Measurements from ENCODE around the gene CALML6.

CALML6 gene

GRCh38 chr1:1911350-1912041, 3.6 kb upstream of the CALML6 start:
- no peak for DNase-seq (ENCODE audit: low spot score)

DNA sequence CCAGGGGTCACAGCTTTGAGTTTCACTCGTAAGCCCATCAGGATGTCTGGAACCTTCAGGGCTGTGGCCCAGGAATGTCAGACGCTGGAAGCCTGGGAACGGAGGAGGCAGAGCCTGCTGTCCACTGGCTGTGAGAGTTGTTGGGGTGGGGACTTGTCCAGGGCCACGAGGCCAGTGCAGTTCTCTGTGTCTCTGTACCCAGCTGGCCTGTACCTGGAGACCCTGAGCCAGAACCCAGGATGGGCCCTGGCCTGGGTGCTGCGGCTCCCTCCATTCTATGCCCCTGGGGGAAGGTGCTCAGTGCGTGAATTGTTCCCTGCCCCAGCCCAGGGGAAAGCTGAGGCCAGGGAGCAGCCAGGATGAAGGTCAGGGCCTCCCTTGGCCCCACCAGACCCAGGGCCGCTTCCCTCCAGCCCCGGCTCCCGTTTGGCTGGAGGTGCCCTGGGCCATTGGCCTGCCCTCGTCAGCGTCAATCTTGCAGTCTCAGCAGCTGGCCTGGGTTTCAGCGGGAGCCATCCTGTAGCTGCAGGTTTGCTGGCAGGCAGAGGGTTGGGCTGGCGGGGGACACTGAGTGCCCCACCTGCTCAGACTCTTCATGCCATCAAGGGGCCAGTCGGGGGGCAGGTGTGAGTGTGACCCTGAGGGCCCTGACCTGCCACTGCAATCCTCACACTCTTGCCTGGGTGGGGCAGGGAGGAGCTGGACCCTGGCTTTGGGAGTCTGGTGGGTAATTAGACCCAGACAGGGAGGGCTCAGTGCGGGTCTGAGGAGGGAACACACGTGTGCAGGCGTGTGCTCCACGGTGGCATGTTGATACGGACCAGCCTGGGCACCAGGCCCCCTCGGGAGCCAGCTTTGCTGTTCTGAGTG, 724 bp upstream of the CALML6 start:
- DNase-seq (ENCODE audit: low spot score): no peak

DNA sequence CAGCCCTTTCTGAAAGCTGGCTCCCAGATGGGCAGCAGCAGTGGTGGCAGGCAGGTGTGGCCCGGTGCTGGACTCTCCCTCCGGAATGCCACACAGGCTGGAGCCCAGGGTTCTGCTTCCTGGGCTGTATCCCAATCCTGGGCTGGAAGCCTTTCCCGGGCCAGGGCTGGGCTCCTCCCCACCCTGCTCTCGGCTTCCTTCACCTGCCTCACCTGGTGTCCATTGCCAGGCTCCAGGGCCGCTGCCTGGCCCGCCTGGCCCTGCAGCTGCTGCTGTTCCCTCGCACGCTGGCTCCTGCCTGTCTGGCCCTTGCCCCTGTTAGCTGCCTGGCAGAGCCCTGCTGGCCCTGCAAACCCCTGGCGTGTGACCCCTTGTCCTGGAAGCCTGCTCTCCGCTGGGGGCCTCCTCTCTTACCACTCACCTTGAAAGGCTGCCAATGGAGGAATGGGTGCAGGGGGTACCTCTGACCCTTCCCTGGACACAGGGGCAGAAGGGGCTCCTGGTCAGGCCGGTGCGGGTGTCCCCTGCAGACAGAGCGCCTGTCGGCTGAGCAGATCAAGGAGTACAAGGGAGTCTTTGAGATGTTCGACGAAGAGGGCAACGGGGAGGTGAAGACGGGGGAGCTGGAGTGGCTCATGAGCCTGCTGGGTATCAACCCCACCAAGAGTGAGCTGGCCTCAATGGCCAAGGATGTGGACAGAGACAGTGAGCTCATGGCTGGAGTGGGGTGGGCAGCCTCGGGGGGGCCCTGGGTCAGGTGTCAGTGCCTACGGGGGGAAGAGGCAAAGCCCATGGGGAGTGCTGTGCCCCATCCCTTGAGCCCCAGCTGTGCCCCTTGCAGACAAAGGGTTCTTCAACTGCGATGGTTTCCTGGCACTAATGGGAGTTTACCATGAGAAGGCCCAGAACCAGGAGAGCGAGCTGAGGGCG, 1.1 kb downstream of the CALML6 start:
- DNase-seq (ENCODE audit: low spot score): no peak

DNA sequence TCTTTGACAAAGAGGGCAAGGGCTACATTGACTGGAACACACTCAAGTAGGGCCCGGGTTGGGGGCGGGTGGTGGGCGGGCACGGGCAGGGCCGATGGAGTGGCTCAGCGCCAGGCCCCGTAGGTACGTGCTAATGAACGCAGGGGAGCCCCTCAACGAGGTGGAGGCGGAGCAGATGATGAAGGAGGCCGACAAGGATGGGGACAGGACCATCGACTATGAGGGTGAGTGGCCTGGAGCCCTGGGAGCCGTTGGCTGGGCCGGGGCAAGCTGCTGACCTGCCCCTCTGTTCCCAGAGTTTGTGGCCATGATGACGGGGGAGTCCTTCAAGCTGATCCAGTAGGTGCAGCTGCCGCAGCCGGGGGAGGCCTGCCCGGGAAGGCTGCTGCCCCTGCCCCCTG, 1.8 kb downstream of the CALML6 start:
- no peak for DNase-seq (ENCODE audit: low spot score)

DNA sequence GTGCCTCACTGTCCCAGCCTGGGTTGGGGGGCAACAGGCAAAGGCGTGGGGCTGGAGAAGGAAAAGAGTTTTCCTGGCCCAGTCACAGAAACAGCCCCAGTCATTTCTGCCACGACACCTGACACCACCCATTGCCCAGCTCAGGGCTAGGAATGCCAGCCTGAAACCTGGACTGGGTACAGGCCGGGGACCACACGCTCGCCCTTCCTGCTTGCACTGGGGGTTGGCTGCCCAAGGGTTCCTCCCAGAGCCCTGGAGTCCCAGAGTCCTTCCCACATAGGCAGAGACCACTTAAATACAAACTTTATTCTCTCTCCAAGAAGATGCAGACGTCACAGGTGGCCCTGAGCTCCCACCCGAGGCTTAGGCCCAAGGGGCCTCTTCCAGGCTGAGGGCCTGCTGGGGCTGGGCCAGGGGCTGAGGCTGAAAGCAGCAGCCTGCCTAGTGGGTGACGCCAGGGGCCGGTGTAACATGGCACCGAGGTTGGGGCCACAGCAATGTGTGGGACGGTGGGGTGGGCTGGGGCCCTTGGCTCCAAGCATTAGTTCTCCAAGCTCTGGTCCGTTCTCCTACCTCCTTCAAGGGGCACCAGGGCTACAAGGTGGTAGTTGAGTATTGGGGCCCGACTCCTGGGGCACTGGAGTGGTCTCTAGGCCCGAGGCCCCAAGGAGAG, 2.4 kb downstream of the CALML6 start:
- DNase-seq (ENCODE audit: low spot score): no peak

DNA sequence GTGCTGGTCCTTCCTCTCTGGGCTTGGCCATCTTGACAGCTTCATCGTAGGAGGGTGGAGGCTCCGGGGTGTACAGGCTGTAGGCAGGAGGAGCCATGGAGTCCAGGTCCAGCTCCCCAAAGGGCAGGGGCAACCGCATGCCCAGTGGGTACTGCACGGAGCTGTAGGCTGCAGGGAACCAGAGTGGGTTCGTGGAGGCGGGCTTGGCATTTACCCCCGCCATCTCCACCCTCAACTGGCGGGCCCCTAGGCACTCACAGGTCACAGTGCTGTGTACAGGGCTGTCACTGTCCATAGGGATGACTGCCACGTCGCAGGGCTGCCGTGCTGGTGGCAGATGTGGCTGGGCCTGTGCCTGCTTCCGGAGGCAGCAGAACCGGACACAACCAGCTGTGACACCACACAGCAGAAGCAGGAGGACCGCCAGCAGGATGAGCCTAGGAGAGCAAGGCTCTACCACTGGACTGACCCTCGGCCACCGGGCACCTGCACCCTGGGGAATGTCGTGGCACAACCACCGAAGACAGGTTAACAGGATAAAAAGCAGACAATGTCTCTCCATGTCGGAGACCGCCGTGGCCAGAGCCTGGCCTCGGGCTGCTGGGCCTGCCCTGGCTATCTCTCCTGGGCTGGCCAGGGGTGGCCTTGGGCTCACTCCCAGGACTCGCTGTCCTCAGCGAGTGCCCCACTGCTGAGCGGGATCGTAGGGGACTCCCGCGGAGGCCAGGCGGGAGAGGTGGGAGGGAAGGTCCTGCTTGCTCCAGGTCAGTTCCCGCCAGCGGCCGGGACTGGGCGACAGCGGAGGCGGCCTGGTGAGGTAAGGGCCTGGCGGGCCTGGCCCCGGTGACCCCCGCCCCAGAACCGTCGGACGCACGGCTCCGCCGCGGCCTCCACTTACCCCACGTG, 3.2 kb downstream of the CALML6 start:
- DNase-seq (ENCODE audit: low spot score): no peak

DNA sequence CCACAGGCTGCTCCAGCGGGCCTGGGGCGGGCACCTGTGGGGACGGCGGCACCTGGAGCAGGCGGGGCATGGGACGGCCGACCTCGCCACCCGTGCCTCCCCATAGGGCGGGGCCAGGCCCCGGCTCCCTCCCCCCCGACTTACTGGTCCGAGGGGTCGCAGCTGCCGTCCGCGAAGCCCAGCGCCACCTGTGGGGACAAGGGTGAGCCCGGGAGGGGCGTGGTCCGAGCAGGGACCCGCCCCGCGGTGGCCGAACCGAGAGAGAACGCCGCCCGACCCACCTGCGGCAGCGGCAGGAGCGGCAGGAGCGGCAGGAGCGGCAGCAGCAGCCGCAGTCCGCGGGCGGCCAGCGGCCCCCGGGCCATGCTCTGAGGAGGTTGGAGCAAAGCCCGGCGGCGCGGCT, 3.8 kb downstream of the CALML6 start, which contains the start of gene TMEM52:
TMEM52 (minus strand) TSS at position 379 of the 403 bp plus-strand sequence; CDS start at position 365, 14 bp downstream.
- DNase-seq (ENCODE audit: low spot score): no peak

DNA sequence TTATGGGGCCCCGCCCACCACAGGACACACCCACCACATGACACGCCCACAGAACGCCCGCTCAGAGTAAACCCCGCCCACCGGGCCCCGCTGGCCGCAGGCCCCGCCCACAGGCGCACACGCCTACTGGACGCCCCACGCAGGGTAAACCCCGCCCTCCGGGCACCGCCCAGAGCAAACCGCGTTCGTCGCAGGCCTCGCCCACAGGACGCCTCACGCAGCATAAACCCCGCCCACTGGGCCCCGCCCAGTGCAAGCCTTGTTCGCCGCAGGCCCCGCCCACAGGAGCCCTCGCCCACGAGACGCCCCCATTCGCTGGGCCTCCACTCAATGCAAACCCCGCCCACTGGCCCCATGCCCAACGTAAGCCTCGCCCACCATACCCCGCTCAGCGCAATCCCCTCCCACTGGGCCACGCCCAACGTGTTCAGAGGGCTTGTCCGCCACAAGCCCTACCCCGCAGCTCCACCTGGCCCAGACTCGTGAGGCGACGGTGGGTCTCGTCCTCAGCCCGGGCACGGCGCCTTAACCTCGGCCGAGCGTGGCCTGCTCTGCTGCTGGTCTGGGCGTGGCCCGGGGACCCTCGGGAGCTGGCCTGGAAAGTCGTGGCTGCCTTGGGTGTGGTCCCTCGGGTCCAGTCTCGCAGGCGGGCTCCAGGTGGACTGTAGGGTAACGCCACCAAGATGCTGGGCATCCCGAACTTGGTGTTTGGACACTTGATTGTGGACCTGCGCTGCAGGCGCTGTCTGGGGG, 4.4 kb downstream of the CALML6 start:
- DNase-seq (ENCODE audit: low spot score): peak; percentile 99

DNA sequence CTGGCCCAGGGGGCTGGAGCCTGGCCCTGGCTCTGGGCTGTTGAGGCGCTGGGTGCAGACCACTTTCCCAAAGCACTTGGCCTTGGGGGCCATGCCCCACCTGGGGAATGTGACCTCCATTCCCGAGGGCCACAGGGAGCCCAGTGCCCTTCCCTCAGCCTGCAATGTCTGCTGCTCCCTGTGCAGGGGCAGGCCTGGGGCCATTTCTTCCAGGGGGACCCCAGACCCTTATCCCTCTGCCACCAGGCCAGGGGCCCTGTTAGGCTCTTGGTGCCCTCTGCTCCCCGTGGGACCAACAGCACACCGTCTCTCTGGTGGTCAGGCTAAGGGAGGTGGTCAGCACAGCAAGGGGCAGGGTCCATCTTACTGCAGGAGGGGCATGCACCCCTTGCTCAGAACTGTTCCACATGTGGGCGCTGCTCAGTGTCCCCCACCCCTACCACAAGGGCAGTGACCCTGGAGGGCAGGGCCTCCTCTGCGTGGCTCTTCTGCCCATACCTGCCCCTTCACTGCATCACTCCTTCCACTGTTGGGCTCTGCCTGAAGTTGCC, 5.1 kb downstream of the CALML6 start:
- no peak for DNase-seq (ENCODE audit: low spot score)

DNA sequence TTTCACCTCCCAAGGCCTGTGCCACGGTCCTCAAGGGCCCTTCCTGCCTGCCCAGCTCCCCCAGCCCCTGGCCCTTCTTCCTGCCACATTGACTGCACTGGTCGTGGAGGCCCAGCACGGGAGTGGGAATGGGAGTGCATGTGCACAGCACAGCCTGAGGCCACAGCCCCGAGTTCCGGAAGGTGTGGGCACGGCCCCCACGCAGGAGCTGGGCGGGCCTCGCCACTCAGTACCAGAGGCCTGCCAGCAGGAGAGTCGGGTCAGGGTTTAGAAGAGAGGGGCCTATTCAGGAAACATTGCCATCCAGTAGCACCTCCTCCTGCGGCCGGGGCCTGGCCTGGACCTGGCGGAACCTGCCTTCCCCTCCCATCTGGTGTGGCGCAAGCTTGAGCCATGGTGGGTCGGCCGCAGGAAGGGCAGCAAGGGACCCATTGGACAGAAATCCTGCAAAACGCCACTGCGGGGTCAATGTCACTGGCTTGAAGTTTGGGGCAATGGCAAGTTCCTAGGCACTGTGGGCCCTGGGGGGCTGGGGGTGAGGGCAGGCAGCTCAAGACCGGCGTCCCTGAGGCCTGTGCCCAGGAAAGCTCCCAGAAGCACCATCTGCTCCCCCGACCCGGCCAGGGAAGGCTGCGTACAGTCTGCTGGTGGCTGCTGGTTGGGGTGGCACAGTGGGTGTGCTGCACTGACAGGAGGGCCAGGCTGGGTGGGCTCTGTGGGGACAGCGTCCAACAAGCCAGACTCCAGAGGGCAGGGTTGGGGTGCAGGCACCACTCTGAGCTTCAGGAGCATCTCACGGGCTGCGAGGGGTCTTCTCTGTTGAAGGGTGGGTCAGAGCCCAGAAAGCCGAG, 5.8 kb downstream of the CALML6 start:
- DNase-seq (ENCODE audit: low spot score): no peak

GRCh38 chr1:1921459-1921862, 6.4 kb downstream of the CALML6 start:
- no peak for DNase-seq (ENCODE audit: low spot score)

- DNase-seq (ENCODE audit: low spot score): no peak
Observed at GRCh38 chr1:1921901-1922701, 7.0 kb downstream of the CALML6 start.

- DNase-seq (ENCODE audit: low spot score): no peak
Observed at GRCh38 chr1:1922702-1922955, 7.6 kb downstream of the CALML6 start.

DNA sequence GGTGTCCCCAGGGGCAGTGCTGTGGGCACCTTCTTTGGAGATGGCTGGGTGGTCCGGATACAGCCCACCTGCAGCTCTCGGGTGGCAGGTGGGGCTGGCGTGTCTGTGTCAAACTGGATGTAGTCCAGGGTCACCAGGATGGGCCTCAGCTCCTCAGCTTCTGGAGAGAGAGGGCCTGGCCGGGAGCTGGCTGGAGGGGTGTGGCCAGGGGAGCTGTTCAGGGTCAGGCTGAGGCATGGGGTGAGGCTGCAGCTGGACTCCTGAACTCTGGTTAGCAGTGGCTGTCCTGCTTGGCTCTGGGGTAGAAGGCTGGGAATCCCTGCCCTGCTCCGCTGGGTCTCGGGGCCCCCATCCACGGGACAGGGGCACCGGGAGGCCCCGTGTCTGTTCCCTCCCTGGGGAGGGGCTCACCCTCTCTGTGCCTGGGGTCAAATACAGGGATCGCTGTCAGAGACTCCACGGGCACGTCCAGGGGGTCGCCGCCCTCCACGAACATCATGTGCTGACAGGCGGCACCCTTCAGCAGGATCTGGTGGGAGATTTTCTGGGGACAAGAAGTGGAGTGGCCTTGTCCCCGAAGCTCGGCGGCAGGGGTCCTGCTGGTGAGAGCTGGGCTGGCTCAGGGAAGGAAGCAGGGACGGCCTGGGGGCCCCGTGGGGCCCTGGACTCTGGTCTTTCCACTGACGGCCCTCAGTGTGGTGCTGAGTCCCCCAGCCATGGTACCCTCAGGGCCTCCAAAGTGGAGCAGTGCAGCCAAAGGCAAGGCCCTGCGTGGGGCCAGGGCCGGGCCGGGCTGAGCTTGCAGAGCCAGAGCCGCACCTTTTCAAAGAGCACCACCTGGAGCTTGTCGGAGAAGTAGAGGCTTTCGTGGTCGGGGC, 8.1 kb downstream of the CALML6 start:
- no peak for DNase-seq (ENCODE audit: low spot score)

GRCh38 chr1:1924386-1924785, 9.3 kb downstream of the CALML6 start:
- no peak for DNase-seq (ENCODE audit: low spot score)

- DNase-seq (ENCODE audit: low spot score): no peak
Observed at GRCh38 chr1:1924849-1925248, 9.8 kb downstream of the CALML6 start.
